ENCODE measurements around the gene PI4K2A.
"Not testable (repeated sequence)": the region's sequence is repeated elsewhere in the genome, so short reads cannot be mapped to it uniquely, and the experiment has no call there.

The PI4K2A gene

GRCh38 chr10:97632949-97633884 lies 7.3 kb upstream of the PI4K2A start, which contains the start of gene MORN4:
TSS of gene MORN4 (minus strand) at chr10:97633500. CDS start at chr10:97619653, 13,847 bp downstream.
- peak; percentile 61 for DNase-seq

GRCh38 chr10:97633921-97634320 lies 6.5 kb upstream of the PI4K2A start:
- no peak for DNase-seq

GRCh38 chr10:97635577-97635976 lies 4.9 kb upstream of the PI4K2A start:
- no peak for DNase-seq

GRCh38 chr10:97639090-97639489 lies 1.4 kb upstream of the PI4K2A start:
- not testable (repeated sequence) for DNase-seq

- no peak for DNase-seq
Measured at GRCh38 chr10:97640868-97641811, 669 bp downstream of the PI4K2A start.

GRCh38 chr10:97642471-97643159 lies 2.1 kb downstream of the PI4K2A start:
- DNase-seq, result not testable (repeated sequence)

GRCh38 chr10:97643441-97643985 lies 3.0 kb downstream of the PI4K2A start:
- no peak for DNase-seq

GRCh38 chr10:97644936-97645335 lies 4.5 kb downstream of the PI4K2A start:
- no peak for DNase-seq

GRCh38 chr10:97647556-97647955 lies 7.1 kb downstream of the PI4K2A start:
- DNase-seq, result no peak

- peak; percentile 27 for DNase-seq
Measured at GRCh38 chr10:97648562-97649404, 8.3 kb downstream of the PI4K2A start.

- DNase-seq, result not testable (repeated sequence)
Measured at GRCh38 chr10:97649405-97649750, 8.9 kb downstream of the PI4K2A start.

- no peak for DNase-seq
Measured at GRCh38 chr10:97650726-97651125, 10.3 kb downstream of the PI4K2A start.

- no peak for DNase-seq
Measured at GRCh38 chr10:97651773-97652172, 11.3 kb downstream of the PI4K2A start.

GRCh38 chr10:97656777-97657176 lies 16.3 kb downstream of the PI4K2A start:
- no peak for DNase-seq

- DNase-seq, result no peak
Measured at GRCh38 chr10:97659589-97659988, 19.1 kb downstream of the PI4K2A start.

GRCh38 chr10:97664282-97664850 lies 23.9 kb downstream of the PI4K2A start:
- DNase-seq, result no peak

- DNase-seq, result no peak
Measured at GRCh38 chr10:97666992-97667391, 26.5 kb downstream of the PI4K2A start.

- DNase-seq, result no peak
Measured at GRCh38 chr10:97667463-97667862, 27.0 kb downstream of the PI4K2A start.

GRCh38 chr10:97669571-97669970 lies 29.1 kb downstream of the PI4K2A start:
- no peak for DNase-seq

- DNase-seq, result no peak
Measured at GRCh38 chr10:97673736-97674525, 33.5 kb downstream of the PI4K2A start.
